GM12892 (cell line): ENCODE results near the gene NUP107.

Experiments
- DNase-seq: peaks from one replicate; pipeline ENCODE4 v3.0.0; 2011; ENCODE audit not compliant: insufficient read length
- FAIRE-seq: peaks from 2 replicates; lab custom pipeline; 2011; peaks lifted over from hg19 to GRCh38; lab: Jason Lieb, UNC
- POLR2A ChIP-seq: IDR thresholded peaks from 2 replicates; pipeline ENCODE4 v1.6.1; 2011; ENCODE audit warnings: low read depth, low read length, control low read depth
- POLR2AphosphoS5 ChIP-seq: IDR thresholded peaks from 2 replicates; pipeline ENCODE4 v1.6.1; 2011; ENCODE audit warnings: low read depth, low read length, control low read depth
- TAF1 ChIP-seq: IDR thresholded peaks from 2 replicates; pipeline ENCODE4 v1.6.1; 2011; ENCODE audit warnings: low read depth, mild to moderate bottlenecking, control low read depth, low read length, borderline replicate concordance

Gene NUP107

GRCh38 chr12:68781728-68782127 lies 95.0 kb downstream of the NUP107 start:
- no peak for FAIRE-seq
- no peak for DNase-seq
- TF ChIP-seq POLR2AphosphoS5, result no peak
- TF ChIP-seq POLR2A, result no peak
- no peak for TF ChIP-seq TAF1

GRCh38 chr12:68784015-68784414 lies 97.2 kb downstream of the NUP107 start:
- no peak for TF ChIP-seq POLR2AphosphoS5
- TF ChIP-seq TAF1, result no peak
- no peak for TF ChIP-seq POLR2A
- no peak for FAIRE-seq
- no peak for DNase-seq

- no peak for FAIRE-seq
- no peak for DNase-seq
- TF ChIP-seq POLR2A, result no peak
- no peak for TF ChIP-seq POLR2AphosphoS5
- TF ChIP-seq TAF1, result no peak
Observed at GRCh38 chr12:68785358-68785757, 98.6 kb downstream of the NUP107 start.

GRCh38 chr12:68785823-68786222 lies 99.0 kb downstream of the NUP107 start:
- no peak for TF ChIP-seq POLR2A
- no peak for TF ChIP-seq TAF1
- no peak for TF ChIP-seq POLR2AphosphoS5
- FAIRE-seq, result no peak
- DNase-seq, result no peak

GRCh38 chr12:68786929-68787328 lies 100.2 kb downstream of the NUP107 start:
- no peak for DNase-seq
- no peak for FAIRE-seq
- TF ChIP-seq TAF1 (no peak), POLR2AphosphoS5 (no peak), POLR2A (no peak)

- no peak for FAIRE-seq
- TF ChIP-seq POLR2A (no peak), POLR2AphosphoS5 (no peak), TAF1 (no peak)
- no peak for DNase-seq
Observed at GRCh38 chr12:68788554-68789143, 101.9 kb downstream of the NUP107 start.

GRCh38 chr12:68789144-68789878 lies 102.5 kb downstream of the NUP107 start:
- TF ChIP-seq POLR2A (no peak), POLR2AphosphoS5 (no peak), TAF1 (no peak)
- no peak for DNase-seq
- no peak for FAIRE-seq

- FAIRE-seq (no peak), DNase-seq (no peak)
- no peak for TF ChIP-seq TAF1
- no peak for TF ChIP-seq POLR2AphosphoS5
- TF ChIP-seq POLR2A, result no peak
Observed at GRCh38 chr12:68790081-68790951, 103.5 kb downstream of the NUP107 start.

- TF ChIP-seq POLR2A, result no peak
- no peak for TF ChIP-seq TAF1
- TF ChIP-seq POLR2AphosphoS5, result no peak
- FAIRE-seq (no peak), DNase-seq (no peak)
Observed at GRCh38 chr12:68790952-68791234, 104.1 kb downstream of the NUP107 start.

- DNase-seq (no peak), FAIRE-seq (no peak)
- no peak for TF ChIP-seq POLR2A
- no peak for TF ChIP-seq TAF1
- no peak for TF ChIP-seq POLR2AphosphoS5
Observed at GRCh38 chr12:68791897-68792481, 105.2 kb downstream of the NUP107 start.

- TF ChIP-seq POLR2AphosphoS5, result no peak
- FAIRE-seq, result no peak
- peak; percentile 54 for DNase-seq
Observed at GRCh38 chr12:68792952-68793351, 106.2 kb downstream of the NUP107 start.

GRCh38 chr12:68793436-68793835 lies 106.7 kb downstream of the NUP107 start:
- TF ChIP-seq POLR2A (no peak), POLR2AphosphoS5 (no peak), TAF1 (no peak)
- no peak for DNase-seq
- no peak for FAIRE-seq
